ENCODE data around the gene PARD3.

DNA sequence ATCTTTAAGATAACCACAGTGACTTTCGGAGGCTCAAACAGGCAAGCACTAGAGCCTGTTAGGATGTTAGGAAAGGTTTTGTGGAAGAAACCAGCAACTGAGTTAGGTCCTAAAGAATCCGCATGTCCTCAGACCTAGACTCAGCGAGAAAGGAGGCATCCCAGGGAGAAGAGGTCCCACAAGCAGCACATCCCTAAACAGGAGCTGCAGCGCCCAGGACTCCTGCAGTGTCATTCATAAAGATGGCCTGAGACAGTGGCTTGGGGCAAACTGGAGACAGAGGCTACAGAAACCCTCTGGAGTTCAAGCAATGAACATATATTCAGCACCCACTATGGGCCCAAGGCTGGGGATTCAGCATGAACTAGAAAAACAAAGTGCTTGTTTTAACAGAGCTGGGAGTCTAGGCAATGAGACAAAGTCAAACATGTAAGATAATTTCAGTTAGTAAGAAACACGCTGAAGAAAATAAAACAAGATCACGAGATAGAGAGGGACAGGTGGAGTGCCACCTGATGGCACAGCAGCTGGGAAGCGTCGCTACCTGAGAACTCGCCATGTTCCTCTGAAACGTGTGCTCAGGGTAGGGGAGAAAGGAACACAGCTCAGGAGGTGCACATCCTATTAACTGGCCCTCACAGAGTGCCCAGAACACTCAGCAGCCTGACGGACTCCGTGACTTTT is 48.1 kb downstream of the PARD3 start:
- no peak for TF ChIP-seq POLR2A (IDR thresholded peaks at IDR 0.05; ENCODE audit: low read depth)
- no peak for TF ChIP-seq CTCF (IDR thresholded peaks at IDR 0.05)
